ENCODE measurements around the gene UBE2D1.

UBE2D1 gene

DNA sequence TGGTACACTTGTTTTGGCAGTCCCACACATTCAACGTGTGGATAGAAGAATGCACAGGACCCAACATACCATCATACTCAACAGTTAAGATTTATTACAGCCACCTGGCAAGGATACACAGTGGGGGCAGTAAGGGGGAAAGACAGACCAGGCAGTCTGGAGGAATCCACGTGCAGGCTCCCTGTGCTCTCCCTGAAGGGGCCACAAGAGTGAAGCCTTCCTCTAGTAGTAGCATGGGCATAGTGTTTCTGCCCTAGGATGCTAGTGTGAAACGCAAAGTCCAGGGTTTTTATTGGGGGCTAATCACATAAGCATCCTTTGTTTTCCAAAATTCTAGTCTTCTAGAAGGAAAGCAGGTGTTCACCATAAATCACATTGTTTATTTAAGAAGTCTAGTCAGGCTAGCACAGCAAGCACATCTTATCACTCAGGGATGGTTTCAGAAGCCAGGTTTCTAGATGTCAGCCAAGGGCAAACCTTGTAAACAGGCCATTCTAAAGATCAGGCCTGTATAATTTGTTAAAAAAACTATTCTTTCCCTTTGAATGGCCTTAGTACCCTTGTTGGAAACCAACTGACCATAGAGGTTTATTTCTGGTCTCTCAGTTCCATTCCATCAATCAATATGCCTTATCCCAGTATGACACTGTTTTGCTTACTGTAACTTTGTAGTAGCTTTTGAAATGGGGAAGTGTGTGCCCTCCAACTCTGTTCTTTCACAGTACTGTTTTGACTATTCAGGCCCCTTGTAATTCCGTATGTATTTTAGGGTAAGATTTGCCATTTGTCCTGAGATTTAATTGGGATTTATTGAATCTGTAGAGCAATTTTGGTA lies 38.0 kb downstream of the UBE2D1 start:
- TF ChIP-seq SNAI2 (CRISPR knock-in tag; IDR thresholded peaks at IDR 0.05): no peak
- TF ChIP-seq, protein P1, sequence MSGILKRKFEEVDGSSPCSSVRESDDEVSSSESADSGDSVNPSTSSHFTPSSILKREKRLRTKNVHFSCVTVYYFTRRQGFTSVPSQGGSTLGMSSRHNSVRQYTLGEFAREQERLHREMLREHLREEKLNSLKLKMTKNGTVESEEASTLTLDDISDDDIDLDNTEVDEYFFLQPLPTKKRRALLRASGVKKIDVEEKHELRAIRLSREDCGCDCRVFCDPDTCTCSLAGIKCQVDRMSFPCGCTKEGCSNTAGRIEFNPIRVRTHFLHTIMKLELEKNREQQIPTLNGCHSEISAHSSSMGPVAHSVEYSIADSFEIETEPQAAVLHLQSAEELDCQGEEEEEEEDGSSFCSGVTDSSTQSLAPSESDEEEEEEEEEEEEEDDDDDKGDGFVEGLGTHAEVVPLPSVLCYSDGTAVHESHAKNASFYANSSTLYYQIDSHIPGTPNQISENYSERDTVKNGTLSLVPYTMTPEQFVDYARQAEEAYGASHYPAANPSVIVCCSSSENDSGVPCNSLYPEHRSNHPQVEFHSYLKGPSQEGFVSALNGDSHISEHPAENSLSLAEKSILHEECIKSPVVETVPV (CRISPR knock-in tag; IDR thresholded peaks at IDR 0.05): no peak
- TF ChIP-seq, protein P2, sequence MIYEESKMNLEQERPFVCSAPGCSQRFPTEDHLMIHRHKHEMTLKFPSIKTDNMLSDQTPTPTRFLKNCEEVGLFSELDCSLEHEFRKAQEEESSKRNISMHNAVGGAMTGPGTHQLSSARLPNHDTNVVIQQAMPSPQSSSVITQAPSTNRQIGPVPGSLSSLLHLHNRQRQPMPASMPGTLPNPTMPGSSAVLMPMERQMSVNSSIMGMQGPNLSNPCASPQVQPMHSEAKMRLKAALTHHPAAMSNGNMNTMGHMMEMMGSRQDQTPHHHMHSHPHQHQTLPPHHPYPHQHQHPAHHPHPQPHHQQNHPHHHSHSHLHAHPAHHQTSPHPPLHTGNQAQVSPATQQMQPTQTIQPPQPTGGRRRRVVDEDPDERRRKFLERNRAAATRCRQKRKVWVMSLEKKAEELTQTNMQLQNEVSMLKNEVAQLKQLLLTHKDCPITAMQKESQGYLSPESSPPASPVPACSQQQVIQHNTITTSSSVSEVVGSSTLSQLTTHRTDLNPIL (CRISPR knock-in tag; IDR thresholded peaks at IDR 0.05; ENCODE audit: low read depth): no peak
- no peak for TF ChIP-seq ISL1 (CRISPR knock-in tag; IDR thresholded peaks at IDR 0.05)
- TF ChIP-seq TCF4 (CRISPR knock-in tag; IDR thresholded peaks at IDR 0.05; ENCODE audit: borderline replicate concordance): no peak
- no peak for TF ChIP-seq ZC3H10 (CRISPR knock-in tag; IDR thresholded peaks at IDR 0.05)
- no peak for TF ChIP-seq BACH2 (CRISPR knock-in tag; IDR thresholded peaks at IDR 0.05; ENCODE audit: borderline replicate concordance)
- TF ChIP-seq ZFP3 (CRISPR knock-in tag; IDR thresholded peaks at IDR 0.05): no peak
- no peak for TF ChIP-seq ESRRG (CRISPR knock-in tag; IDR thresholded peaks at IDR 0.05)
- TF ChIP-seq TOX (CRISPR knock-in tag; IDR thresholded peaks at IDR 0.05; ENCODE audit: borderline replicate concordance): no peak
- TF ChIP-seq ZNF8 (CRISPR knock-in tag; IDR thresholded peaks at IDR 0.05): no peak
- TF ChIP-seq PPARA (CRISPR knock-in tag; IDR thresholded peaks at IDR 0.05; ENCODE audit: borderline replicate concordance): no peak
- TF ChIP-seq CSDC2 (CRISPR knock-in tag; IDR thresholded peaks at IDR 0.05): no peak
- no peak for TF ChIP-seq ZFP30 (CRISPR knock-in tag; IDR thresholded peaks at IDR 0.05)
- TF ChIP-seq, protein P3, sequence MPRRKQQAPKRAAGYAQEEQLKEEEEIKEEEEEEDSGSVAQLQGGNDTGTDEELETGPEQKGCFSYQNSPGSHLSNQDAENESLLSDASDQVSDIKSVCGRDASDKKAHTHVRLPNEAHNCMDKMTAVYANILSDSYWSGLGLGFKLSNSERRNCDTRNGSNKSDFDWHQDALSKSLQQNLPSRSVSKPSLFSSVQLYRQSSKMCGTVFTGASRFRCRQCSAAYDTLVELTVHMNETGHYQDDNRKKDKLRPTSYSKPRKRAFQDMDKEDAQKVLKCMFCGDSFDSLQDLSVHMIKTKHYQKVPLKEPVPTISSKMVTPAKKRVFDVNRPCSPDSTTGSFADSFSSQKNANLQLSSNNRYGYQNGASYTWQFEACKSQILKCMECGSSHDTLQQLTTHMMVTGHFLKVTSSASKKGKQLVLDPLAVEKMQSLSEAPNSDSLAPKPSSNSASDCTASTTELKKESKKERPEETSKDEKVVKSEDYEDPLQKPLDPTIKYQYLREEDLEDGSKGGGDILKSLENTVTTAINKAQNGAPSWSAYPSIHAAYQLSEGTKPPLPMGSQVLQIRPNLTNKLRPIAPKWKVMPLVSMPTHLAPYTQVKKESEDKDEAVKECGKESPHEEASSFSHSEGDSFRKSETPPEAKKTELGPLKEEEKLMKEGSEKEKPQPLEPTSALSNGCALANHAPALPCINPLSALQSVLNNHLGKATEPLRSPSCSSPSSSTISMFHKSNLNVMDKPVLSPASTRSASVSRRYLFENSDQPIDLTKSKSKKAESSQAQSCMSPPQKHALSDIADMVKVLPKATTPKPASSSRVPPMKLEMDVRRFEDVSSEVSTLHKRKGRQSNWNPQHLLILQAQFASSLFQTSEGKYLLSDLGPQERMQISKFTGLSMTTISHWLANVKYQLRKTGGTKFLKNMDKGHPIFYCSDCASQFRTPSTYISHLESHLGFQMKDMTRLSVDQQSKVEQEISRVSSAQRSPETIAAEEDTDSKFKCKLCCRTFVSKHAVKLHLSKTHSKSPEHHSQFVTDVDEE (CRISPR knock-in tag; IDR thresholded peaks at IDR 0.05): no peak
- ATAC-seq: no peak

DNA sequence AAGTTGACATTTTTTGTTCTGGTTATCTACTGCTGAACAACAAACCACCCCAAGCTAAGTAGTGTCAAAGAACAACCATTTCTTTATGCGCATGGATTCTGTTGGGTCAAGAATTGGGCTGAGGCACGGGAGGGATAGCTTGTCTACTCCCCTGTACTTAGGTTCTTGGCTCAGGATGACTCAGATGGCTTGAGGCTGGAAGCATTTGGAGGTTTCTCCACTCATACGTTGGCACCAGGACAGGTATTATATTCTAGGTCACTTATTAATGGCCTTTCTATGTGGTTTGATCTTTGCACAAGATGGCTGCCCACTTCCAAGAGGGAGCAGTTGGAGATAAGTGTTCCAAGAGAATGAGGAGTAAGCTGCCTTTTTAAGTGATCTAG lies 38.6 kb downstream of the UBE2D1 start:
- no peak for TF ChIP-seq ZC3H10 (CRISPR knock-in tag; IDR thresholded peaks at IDR 0.05)
- TF ChIP-seq, protein P2 (CRISPR knock-in tag; IDR thresholded peaks at IDR 0.05; ENCODE audit: low read depth): no peak
- TF ChIP-seq, protein P1 (CRISPR knock-in tag; IDR thresholded peaks at IDR 0.05): no peak
- ATAC-seq: no peak

DNA sequence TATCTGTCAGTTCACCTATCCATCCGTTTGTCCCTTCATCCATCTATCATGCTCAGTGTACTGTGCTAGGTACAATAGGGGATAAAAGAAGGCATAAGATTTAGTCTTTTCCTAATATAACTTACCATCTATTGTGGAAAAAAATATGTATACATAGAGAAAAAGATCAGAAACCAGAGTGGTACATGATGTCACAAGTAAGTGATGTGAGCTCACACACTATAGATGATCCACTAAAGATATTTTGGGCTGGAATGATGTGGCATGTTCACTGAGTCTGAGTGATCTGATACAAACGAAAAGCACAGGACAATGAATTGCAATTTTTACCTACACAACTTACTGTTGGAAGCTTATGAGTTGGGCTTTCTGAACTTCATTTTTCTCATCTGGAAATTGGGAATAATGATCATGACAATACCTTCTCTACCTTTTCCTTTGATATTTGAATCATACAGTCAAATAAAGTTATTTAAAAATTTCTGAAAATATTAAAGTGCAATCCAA lies 47.7 kb downstream of the UBE2D1 start:
- TF ChIP-seq OSR1 (CRISPR knock-in tag; IDR thresholded peaks at IDR 0.05) (no peak), ZNF8 (CRISPR knock-in tag; IDR thresholded peaks at IDR 0.05) (no peak), ESRRG (CRISPR knock-in tag; IDR thresholded peaks at IDR 0.05) (no peak), ZC3H10 (CRISPR knock-in tag; IDR thresholded peaks at IDR 0.05) (no peak), ZFP30 (CRISPR knock-in tag; IDR thresholded peaks at IDR 0.05) (no peak), ZNF565 (CRISPR knock-in tag; conservative IDR thresholded peaks at IDR 0.05; ENCODE audit: low read depth) (no peak)
- TF ChIP-seq, protein P4, sequence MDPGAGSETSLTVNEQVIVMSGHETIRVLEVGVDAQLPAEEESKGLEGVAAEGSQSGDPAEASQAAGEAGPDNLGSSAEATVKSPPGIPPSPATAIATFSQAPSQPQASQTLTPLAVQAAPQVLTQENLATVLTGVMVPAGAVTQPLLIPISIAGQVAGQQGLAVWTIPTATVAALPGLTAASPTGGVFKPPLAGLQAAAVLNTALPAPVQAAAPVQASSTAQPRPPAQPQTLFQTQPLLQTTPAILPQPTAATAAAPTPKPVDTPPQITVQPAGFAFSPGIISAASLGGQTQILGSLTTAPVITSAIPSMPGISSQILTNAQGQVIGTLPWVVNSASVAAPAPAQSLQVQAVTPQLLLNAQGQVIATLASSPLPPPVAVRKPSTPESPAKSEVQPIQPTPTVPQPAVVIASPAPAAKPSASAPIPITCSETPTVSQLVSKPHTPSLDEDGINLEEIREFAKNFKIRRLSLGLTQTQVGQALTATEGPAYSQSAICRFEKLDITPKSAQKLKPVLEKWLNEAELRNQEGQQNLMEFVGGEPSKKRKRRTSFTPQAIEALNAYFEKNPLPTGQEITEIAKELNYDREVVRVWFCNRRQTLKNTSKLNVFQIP (CRISPR knock-in tag; IDR thresholded peaks at IDR 0.05; ENCODE audit: borderline replicate concordance, low read depth): no peak
- TF ChIP-seq, protein P1 (CRISPR knock-in tag; IDR thresholded peaks at IDR 0.05): no peak
- ATAC-seq: no peak
